ENCODE measurements around the gene AMIGO2. TPM values are rescaled to one million over a fixed set of nuclear protein-coding genes. Genes with fewer than 3 reads are reported as not detected.
"Not testable (repeated sequence)": the region's sequence is repeated elsewhere in the genome, so short reads cannot be mapped to it uniquely, and the experiment has no call there.

The AMIGO2 gene
- total and polyA plus RNA-seq, 2 experiments from 2014 or later = 1.8 to 3.8 TPM

- ATAC-seq = no peak
- Mint-ChIP-seq H3K27me3 (ENCODE audit: insufficient read depth, low read depth, poor library complexity) (no peaks in the 10 kb centered on the region), H3K27ac (peak overlapping the region; percentile 65; the same call in 1 of the 2 replicates), H3K4me3 (no peak overlapping the region), H3K36me3 (ENCODE audit: low read depth) (no peaks in the 10 kb centered on the region), H3K9me3 (no peaks in the 10 kb centered on the region), H3K4me1 (no peaks in the 10 kb centered on the region)
- Histone ChIP-seq H3K9me2 (ENCODE audit: insufficient read depth) (no peaks in the 10 kb centered on the region), H4K20me1 (replicated peaks; ENCODE audit: insufficient read depth) (no peaks in the 10 kb centered on the region), H3K4me2 (no peak overlapping the region), H3F3A (replicated peaks; ENCODE audit: low read depth) (no peaks in the 10 kb centered on the region), H3K79me2 (replicated peaks; ENCODE audit: insufficient read depth) (no peaks in the 10 kb centered on the region), H3K4me1 (ENCODE audit: insufficient read depth) (no peaks in the 10 kb centered on the region), H2AFZ (no peak overlapping the region), H3K27ac (ENCODE audit: low read depth) (no peak overlapping the region), H3K36me3 (ENCODE audit: insufficient read depth) (no peaks in the 10 kb centered on the region), H3K27me3 (ENCODE audit: insufficient read depth) (no peaks in the 10 kb centered on the region), H3K4me3 (no peak overlapping the region)
- TF ChIP-seq STAT1 (IDR thresholded peaks at IDR 0.05; ENCODE audit: unreplicated experiment) (no peak), EZH2phosphoT487 (IDR thresholded peaks at IDR 0.05; ENCODE audit: unreplicated experiment) (no peak), CREB1 (CRISPR knock-in tag; IDR thresholded peaks at IDR 0.05; ENCODE audit: low read depth) (no peak)
- no peak for DNase-seq (ENCODE audit: low spot score)
Observed at GRCh38 chr12:47120736-47121135, 41.0 kb upstream of the AMIGO2 start.

DNA sequence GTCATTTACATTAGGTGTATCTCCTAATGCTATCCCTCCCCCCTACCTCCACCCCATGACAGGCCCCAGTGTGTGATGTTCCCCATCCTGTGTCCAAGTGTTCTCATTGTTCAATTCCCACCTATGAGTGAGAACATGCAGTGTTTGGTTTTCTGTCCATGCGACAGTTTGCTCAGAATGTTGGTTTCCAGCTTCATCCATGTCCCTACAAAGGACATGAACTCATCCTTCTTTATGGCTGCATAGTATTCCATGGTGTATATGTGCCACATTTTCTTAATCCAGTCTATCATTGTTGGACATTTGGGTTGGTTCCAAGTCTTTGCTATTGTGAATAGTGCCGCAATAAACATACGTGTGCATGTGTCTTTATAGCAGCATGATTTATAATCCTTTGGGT is 37.5 kb upstream of the AMIGO2 start:
- H3K27ac Mint-ChIP-seq; H3K36me3 Mint-ChIP-seq (ENCODE audit: low read depth); DNase-seq (ENCODE audit: low spot score); H3K27me3 Mint-ChIP-seq (ENCODE audit: insufficient read depth, low read depth, poor library complexity); H2AFZ ChIP-seq; H3K79me2 ChIP-seq (replicated peaks; ENCODE audit: insufficient read depth); H3K27me3 ChIP-seq (ENCODE audit: insufficient read depth); H3K4me3 ChIP-seq; ATAC-seq; H3K27ac ChIP-seq (ENCODE audit: low read depth); H3K4me1 ChIP-seq (ENCODE audit: insufficient read depth); H4K20me1 ChIP-seq (replicated peaks; ENCODE audit: insufficient read depth); H3K36me3 ChIP-seq (ENCODE audit: insufficient read depth); H3K4me1 Mint-ChIP-seq; H3K4me3 Mint-ChIP-seq; H3K9me2 ChIP-seq (ENCODE audit: insufficient read depth); H3K4me2 ChIP-seq; H3F3A ChIP-seq (replicated peaks; ENCODE audit: low read depth); H3K9me3 Mint-ChIP-seq: not testable (repeated sequence)

- H3K4me3 Mint-ChIP-seq = no peak overlapping the region
- TF ChIP-seq ZNF331 (CRISPR knock-in tag; IDR thresholded peaks at IDR 0.05; ENCODE audit: low read depth) (no peak), STAT1 (IDR thresholded peaks at IDR 0.05; ENCODE audit: unreplicated experiment) (no peak), EZH2phosphoT487 (IDR thresholded peaks at IDR 0.05; ENCODE audit: unreplicated experiment) (no peak), POLR2AphosphoS5 (IDR thresholded peaks at IDR 0.05; ENCODE audit: low read depth) (no peak), NANOG (IDR thresholded peaks at IDR 0.05; ENCODE audit: borderline replicate concordance) (no peak), EZH2 (IDR thresholded peaks at IDR 0.05; ENCODE audit: low read depth, unreplicated experiment) (no peak), CREB1 (CRISPR knock-in tag; IDR thresholded peaks at IDR 0.05; ENCODE audit: low read depth) (no peak), JUNB (IDR thresholded peaks at IDR 0.05; ENCODE audit: unreplicated experiment) (no peak)
- TF ChIP-seq, protein P1, sequence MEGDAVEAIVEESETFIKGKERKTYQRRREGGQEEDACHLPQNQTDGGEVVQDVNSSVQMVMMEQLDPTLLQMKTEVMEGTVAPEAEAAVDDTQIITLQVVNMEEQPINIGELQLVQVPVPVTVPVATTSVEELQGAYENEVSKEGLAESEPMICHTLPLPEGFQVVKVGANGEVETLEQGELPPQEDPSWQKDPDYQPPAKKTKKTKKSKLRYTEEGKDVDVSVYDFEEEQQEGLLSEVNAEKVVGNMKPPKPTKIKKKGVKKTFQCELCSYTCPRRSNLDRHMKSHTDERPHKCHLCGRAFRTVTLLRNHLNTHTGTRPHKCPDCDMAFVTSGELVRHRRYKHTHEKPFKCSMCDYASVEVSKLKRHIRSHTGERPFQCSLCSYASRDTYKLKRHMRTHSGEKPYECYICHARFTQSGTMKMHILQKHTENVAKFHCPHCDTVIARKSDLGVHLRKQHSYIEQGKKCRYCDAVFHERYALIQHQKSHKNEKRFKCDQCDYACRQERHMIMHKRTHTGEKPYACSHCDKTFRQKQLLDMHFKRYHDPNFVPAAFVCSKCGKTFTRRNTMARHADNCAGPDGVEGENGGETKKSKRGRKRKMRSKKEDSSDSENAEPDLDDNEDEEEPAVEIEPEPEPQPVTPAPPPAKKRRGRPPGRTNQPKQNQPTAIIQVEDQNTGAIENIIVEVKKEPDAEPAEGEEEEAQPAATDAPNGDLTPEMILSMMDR (conservative IDR thresholded peaks at IDR 0.05; ENCODE audit: low read depth in 2 of 2) = no peak
- TF ChIP-seq, protein P2, sequence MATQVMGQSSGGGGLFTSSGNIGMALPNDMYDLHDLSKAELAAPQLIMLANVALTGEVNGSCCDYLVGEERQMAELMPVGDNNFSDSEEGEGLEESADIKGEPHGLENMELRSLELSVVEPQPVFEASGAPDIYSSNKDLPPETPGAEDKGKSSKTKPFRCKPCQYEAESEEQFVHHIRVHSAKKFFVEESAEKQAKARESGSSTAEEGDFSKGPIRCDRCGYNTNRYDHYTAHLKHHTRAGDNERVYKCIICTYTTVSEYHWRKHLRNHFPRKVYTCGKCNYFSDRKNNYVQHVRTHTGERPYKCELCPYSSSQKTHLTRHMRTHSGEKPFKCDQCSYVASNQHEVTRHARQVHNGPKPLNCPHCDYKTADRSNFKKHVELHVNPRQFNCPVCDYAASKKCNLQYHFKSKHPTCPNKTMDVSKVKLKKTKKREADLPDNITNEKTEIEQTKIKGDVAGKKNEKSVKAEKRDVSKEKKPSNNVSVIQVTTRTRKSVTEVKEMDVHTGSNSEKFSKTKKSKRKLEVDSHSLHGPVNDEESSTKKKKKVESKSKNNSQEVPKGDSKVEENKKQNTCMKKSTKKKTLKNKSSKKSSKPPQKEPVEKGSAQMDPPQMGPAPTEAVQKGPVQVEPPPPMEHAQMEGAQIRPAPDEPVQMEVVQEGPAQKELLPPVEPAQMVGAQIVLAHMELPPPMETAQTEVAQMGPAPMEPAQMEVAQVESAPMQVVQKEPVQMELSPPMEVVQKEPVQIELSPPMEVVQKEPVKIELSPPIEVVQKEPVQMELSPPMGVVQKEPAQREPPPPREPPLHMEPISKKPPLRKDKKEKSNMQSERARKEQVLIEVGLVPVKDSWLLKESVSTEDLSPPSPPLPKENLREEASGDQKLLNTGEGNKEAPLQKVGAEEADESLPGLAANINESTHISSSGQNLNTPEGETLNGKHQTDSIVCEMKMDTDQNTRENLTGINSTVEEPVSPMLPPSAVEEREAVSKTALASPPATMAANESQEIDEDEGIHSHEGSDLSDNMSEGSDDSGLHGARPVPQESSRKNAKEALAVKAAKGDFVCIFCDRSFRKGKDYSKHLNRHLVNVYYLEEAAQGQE (IDR thresholded peaks at IDR 0.05; ENCODE audit: unreplicated experiment) = no peak
- TF ChIP-seq, protein P3, sequence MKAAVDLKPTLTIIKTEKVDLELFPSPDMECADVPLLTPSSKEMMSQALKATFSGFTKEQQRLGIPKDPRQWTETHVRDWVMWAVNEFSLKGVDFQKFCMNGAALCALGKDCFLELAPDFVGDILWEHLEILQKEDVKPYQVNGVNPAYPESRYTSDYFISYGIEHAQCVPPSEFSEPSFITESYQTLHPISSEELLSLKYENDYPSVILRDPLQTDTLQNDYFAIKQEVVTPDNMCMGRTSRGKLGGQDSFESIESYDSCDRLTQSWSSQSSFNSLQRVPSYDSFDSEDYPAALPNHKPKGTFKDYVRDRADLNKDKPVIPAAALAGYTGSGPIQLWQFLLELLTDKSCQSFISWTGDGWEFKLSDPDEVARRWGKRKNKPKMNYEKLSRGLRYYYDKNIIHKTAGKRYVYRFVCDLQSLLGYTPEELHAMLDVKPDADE (IDR thresholded peaks at IDR 0.05) = no peak
Observed at GRCh38 chr12:47114481-47114892, 34.7 kb upstream of the AMIGO2 start.

More at GRCh38 chr12:47114481-47114892, 34.7 kb upstream of the AMIGO2 start:
- Histone ChIP-seq H2AFZ (no peak overlapping the region), H3K4me1 (ENCODE audit: insufficient read depth) (no peaks in the 10 kb centered on the region), H3F3A (replicated peaks; ENCODE audit: low read depth) (no peaks in the 10 kb centered on the region), H3K27me3 (ENCODE audit: insufficient read depth) (no peaks in the 10 kb centered on the region), H3K36me3 (ENCODE audit: insufficient read depth) (no peaks in the 10 kb centered on the region), H3K27ac (ENCODE audit: low read depth) (no peak overlapping the region), H3K79me2 (replicated peaks; ENCODE audit: insufficient read depth) (no peaks in the 10 kb centered on the region), H3K4me2 (no peak overlapping the region), H3K9me2 (ENCODE audit: insufficient read depth) (no peaks in the 10 kb centered on the region), H3K4me3 (no peak overlapping the region), H4K20me1 (replicated peaks; ENCODE audit: insufficient read depth) (no peaks in the 10 kb centered on the region)
- H3K9me3 Mint-ChIP-seq = no peaks in the 10 kb centered on the region
- DNase-seq (ENCODE audit: low spot score) = no peak
- H3K4me1 Mint-ChIP-seq = no peaks in the 10 kb centered on the region
- H3K27ac Mint-ChIP-seq = no peak overlapping the region
- H3K36me3 Mint-ChIP-seq (ENCODE audit: low read depth) = no peaks in the 10 kb centered on the region
- ATAC-seq = no peak
- no peaks in the 10 kb centered on the region for H3K27me3 Mint-ChIP-seq (ENCODE audit: insufficient read depth, low read depth, poor library complexity)
